ENCODE results near the gene MARCHF10.

GRCh38 chr17:62856594-62856993, 48.5 kb upstream of the MARCHF10 start:
- TF ChIP-seq CTCF (IDR thresholded peaks at IDR 0.05; ENCODE audit: low read depth, low read length) (no peak), EZH2phosphoT487 (IDR thresholded peaks at IDR 0.05; ENCODE audit: low read depth) (no peak)

Data from OCI-LY3 (cell line).